ENCODE data around the gene SFMBT2.
"Not testable (repeated sequence)": the region's sequence is repeated elsewhere in the genome, so short reads cannot be mapped to it uniquely, and the experiment has no call there.

SFMBT2 gene

GRCh38 chr10:7399533-7399932 is 11.3 kb downstream of the SFMBT2 start:
- H3K27ac ChIP-seq, result no peak overlapping the region
- no peak for TF ChIP-seq CTCF (conservative IDR thresholded peaks at IDR 0.05)

- no peak overlapping the region for H3K27ac ChIP-seq
- TF ChIP-seq CTCF (conservative IDR thresholded peaks at IDR 0.05), result no peak
Observed at GRCh38 chr10:7397049-7398035, 13.5 kb downstream of the SFMBT2 start.

GRCh38 chr10:7392301-7392700 is 18.5 kb downstream of the SFMBT2 start:
- H3K27ac ChIP-seq, result not testable (repeated sequence)

GRCh38 chr10:7391748-7392147 is 19.1 kb downstream of the SFMBT2 start:
- TF ChIP-seq CTCF (conservative IDR thresholded peaks at IDR 0.05), result no peak
- H3K27ac ChIP-seq, result no peak overlapping the region

GRCh38 chr10:7390689-7391110 is 20.1 kb downstream of the SFMBT2 start:
- not testable (repeated sequence) for H3K27ac ChIP-seq

- H3K27ac ChIP-seq, result no peak overlapping the region
Observed at GRCh38 chr10:7389844-7390243, 21.0 kb downstream of the SFMBT2 start.

GRCh38 chr10:7389346-7389745 is 21.5 kb downstream of the SFMBT2 start:
- no peak overlapping the region for H3K27ac ChIP-seq
- TF ChIP-seq CTCF (conservative IDR thresholded peaks at IDR 0.05), result no peak

More at GRCh38 chr10:7389844-7390243, 21.0 kb downstream of the SFMBT2 start:
- no peak for TF ChIP-seq CTCF (conservative IDR thresholded peaks at IDR 0.05)

- TF ChIP-seq CTCF (conservative IDR thresholded peaks at IDR 0.05), result no peak
- no peak overlapping the region for H3K27ac ChIP-seq
Observed at GRCh38 chr10:7388602-7389001, 22.2 kb downstream of the SFMBT2 start.

- H3K27ac ChIP-seq, result not testable (repeated sequence)
Observed at GRCh38 chr10:7388149-7388548, 22.7 kb downstream of the SFMBT2 start.
